GM18499 (cell line): Measurements from ENCODE around the gene SVEP1.
"Not testable (repeated sequence)": the region's sequence is repeated elsewhere in the genome, so short reads cannot be mapped to it uniquely, and the experiment has no call there.

Experiments used
- ATAC-seq: cut with Tn5 transposase; IDR thresholded peaks from one replicate; pipeline ENCODE4 v1.9.1; 2021; ENCODE audit warnings: moderate number of reproducible peaks; ENCODE audit not compliant: insufficient read depth, unreplicated experiment

Gene SVEP1

GRCh38 chr9:110580850-110581249 lies 1.3 kb upstream of the SVEP1 start:
- ATAC-seq: no peak

DNA sequence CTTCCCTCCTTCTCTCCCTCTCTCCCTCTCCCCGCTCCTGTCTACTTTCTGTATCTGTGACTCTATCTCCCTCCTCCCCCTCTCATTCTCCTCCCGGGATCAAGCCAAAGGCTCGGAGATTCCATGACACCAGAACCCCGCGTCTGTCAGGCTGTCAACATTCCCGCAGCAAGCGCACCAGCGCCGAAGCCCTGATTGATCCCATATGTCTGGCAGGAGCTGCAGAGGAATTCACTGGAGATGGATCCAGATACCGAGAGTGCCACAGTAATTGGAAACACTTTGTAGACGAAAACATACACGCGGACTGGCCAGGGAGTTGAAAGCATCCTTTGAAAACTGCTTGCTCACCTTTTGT lies 300 bp upstream of the SVEP1 start:
- no peak for ATAC-seq

DNA sequence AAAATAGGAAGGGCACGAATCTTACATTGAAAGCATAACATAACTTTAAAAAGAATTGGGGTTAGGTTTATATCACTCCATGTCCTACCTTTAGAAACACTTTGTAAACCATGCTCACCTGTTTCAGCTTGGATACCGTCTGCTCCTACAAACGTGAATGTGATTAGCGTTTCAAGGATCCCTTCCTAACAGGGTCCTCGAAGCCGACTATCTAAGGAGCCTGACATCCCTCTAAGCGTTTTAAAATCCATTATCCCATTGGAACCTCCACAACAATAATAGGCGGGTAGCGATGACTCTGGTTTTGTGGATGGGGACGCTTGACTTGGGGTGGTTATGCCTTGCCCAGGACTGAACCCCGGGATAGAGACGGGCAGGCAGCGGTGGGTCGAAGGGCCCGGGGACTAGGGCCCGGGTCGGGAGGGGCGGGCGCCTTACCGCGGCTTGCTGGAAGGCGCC lies 937 bp downstream of the SVEP1 start:
- ATAC-seq: no peak

DNA sequence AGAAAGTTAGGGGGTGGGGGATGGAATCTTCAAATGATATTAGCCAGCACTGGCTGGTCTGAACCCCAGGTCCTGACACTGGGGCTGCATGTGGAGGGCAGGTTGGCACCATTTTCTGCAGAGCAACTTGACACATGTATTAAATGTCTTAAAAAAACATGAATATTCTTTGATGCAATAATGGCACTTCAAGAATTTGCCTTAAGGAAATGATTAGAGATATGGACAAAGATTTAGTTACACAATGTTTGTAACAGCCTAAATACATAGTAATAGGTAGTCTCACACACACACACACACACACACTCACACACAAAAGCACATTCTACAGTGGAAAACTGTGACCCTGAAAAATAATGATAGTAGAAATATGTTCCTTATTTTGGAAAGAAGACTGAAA lies 3.6 kb downstream of the SVEP1 start:
- ATAC-seq: no peak

DNA sequence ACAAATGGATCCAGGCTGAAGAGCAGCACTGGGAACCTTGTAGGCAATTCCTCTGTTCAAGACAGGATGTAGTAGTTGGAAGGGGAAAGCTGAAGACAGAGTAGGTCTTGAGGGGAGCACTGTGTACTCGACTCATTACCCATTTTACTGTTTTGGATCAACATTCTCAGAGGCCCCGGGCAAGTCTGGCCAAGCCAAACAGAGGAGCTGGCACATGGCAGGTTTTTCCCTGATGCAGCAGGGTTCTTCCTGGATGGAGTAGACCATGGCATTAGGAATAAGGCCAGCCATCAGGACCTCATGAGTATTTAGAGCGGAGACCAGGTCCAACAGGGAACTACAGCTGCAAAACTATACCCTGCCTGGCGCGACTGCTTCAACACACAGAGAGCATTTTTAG lies 4.4 kb downstream of the SVEP1 start:
- ATAC-seq: no peak

GRCh38 chr9:110573305-110573704 lies 6.2 kb downstream of the SVEP1 start:
- no peak for ATAC-seq

DNA sequence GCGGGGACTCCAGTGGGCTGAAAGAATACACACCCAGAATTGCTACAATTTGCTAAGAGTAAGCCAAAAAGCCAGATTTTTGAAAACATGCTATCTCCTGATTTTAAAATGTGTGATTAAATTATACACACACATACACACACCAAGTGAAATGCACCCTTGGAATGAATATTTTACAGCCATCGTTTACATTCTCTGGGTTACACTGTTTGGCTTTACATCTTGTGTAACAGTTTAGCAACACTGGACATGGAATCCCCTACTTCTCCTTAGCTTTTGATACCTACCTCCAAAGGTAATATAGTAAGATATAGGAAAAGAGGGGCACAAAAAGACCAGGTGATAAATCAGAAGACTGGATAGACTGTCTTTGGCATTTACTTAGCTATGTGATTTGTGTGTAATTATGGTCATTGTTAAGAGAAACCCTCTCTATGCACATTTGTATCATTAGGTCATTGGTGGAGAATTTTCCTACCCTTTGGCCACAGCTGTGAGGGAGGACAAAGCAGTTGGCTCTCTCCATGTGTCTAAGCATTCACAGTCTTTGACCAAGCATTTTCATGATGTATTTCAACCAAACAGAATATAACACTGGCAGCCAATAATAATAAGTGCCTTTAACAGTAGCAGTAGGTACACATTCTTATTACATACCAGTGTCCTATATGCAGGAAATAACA lies 7.6 kb downstream of the SVEP1 start:
- ATAC-seq: no peak

DNA sequence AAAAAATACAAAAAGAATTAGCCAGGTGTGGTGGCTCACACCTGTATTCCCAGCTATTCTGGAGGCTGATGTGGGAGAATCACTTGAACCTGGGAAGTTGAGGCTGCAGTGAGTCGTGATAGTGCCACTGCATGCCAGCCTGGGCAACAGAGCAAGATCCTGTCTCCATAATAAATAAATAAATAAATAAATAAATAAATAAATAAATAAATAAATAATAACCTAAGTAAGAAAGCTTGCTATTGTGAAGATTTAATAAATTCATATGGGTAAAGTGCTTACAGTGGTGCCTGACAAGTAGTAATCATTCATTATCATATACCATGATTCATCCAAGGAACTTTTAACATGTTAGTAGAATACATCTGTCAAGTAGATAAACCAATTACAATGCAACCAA lies 13.4 kb downstream of the SVEP1 start:
- no peak for ATAC-seq

- no peak for ATAC-seq
These were observed 17.7 kb downstream of the SVEP1 start for GRCh38 chr9:110561826-110562225.

- ATAC-seq: no peak
These were observed 19.7 kb downstream of the SVEP1 start for GRCh38 chr9:110559869-110560268.

DNA sequence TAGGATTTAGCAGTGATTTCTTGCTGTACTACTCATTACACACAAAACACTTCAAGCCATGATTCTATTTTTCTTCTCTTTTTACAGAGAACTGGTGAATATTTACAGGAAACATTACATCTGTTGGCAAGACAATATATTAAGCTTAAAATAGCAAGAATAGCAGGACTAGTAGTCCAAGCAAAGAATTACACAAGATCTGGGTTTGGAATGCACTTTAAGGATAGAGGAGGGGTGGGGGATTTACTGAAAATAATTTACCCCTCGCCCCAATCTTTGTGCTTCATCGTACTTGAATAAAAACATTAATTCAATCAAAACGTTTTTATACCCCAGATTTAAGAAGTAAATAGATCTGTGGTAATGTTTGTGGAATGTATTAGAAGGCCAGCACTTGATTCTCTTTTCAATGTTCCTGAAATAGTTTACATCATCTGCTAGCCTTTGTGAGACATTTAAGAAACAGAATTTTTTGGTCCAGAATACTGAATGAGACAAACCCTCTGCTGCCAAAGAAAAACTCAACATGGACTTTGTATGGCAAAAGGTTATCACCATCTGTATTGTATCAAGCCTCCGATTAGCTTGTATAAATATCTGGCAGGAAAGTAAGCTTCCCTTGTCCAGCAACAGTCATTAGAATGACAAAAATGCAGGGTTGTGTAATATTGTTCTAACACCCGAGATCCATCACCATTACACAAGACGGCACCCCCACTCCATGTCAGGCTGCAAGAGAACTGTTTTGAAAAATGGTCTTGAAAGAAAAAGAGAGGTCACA lies 23.8 kb downstream of the SVEP1 start:
- ATAC-seq: no peak

- ATAC-seq: no peak
These were observed 33.1 kb downstream of the SVEP1 start for GRCh38 chr9:110546411-110546871.

DNA sequence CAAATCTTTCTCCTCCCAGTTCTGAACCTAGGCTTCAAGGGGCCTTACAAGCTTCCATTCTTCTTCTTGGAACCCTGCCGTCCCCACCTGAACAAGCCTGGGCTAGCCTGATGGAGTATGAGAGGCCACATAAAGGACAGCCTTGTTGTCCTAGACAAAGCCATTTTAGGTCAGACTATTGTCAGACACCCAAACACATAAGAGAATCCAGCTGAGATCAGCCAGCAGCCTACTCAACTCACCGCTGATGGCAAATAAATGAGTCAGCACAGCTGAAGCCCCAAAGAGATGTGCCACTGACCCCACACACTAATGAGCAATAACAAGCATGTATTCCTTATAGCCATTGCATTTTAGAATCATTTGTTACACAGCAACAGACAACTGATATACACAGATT lies 33.8 kb downstream of the SVEP1 start:
- ATAC-seq: no peak

DNA sequence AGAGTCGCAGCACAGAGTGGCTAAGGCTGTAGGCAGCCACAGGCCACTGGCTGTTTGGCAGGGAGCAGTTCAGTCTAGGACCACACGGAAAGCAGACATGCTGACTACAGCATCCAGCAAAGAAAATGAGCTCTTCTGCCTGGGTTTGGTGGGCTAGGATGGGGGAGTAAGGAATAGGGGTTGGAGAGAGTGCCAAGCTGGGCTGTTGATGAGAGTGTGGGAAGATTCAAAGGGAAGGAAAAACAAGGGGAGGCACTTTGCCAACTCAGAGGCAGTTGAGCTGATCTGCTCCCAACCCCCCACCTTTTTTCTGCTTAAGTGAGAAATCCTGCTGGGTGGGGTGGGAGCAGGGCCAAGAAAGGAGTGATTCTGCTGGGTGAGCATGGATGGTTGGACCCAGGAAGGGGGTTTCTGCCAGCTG lies 35.9 kb downstream of the SVEP1 start:
- no peak for ATAC-seq

GRCh38 chr9:110541950-110542349 lies 37.6 kb downstream of the SVEP1 start:
- ATAC-seq: no peak

GRCh38 chr9:110538647-110539041 lies 40.9 kb downstream of the SVEP1 start:
- no peak for ATAC-seq

GRCh38 chr9:110537841-110538646 lies 41.5 kb downstream of the SVEP1 start:
- no peak for ATAC-seq

- no peak for ATAC-seq
These were observed 42.7 kb downstream of the SVEP1 start for GRCh38 chr9:110536822-110537221.

DNA sequence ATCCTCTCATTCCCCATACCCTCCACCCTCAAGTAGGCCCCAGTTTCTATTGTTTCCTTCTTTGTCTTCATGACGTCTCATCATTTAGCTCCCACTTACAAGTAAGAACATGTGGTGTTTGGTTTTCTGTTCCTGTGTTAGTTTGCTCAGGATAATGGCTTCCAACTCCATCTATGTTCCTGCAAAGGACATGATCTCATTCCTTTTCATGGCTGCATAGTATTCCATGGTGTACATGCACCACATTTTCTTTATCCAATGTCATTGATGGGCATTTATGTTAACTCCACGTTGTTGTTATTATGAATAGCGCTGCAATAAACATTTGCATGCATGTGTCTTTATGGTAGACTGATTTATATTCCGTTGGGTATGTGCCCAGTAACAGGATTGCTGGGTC lies 45.4 kb downstream of the SVEP1 start:
- ATAC-seq: not testable (repeated sequence)

- no peak for ATAC-seq
These were observed 46.5 kb downstream of the SVEP1 start for GRCh38 chr9:110532908-110533665.
